22Rv1 (cell line): ENCODE data around the gene UBE2H.

ENCODE experiments used
- CTCF ChIP-seq: fragments of 450-650 bp; IDR thresholded peaks from 2 replicates; pipeline ENCODE4 v1.5.1; 2017; ENCODE audit warnings: mild to moderate bottlenecking
- ZFX ChIP-seq: fragments of 450-650 bp; IDR thresholded peaks from 2 replicates; pipeline ENCODE4 v1.6.1; 2017; ENCODE audit warnings: antibody characterized with exemption, borderline replicate concordance

- TF ChIP-seq CTCF (no peak), ZFX (no peak)
Observed at GRCh38 chr7:129943352-129943751, 9.4 kb downstream of the UBE2H start.
